Measurements from ENCODE around the gene ZHX3.

ZHX3 gene

DNA sequence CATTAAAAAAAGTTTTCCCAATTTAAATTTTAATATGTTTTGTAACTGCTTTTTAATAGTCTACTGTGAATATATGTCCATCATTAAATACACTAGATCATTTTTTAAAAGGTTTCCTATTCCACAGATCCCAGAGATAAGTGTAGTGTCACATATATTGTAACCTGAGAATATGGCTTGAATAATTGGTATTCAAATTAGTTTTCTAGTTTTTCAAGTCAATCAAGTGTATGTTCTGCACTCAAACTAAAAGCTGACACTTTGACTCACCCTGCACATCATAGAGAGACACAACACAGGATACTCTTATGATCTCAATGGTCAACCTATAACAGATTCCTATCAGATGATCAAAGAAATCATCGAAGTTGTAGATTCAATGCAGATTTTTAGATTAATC, 49.1 kb downstream of the ZHX3 start:
- TF ChIP-seq, protein P1, sequence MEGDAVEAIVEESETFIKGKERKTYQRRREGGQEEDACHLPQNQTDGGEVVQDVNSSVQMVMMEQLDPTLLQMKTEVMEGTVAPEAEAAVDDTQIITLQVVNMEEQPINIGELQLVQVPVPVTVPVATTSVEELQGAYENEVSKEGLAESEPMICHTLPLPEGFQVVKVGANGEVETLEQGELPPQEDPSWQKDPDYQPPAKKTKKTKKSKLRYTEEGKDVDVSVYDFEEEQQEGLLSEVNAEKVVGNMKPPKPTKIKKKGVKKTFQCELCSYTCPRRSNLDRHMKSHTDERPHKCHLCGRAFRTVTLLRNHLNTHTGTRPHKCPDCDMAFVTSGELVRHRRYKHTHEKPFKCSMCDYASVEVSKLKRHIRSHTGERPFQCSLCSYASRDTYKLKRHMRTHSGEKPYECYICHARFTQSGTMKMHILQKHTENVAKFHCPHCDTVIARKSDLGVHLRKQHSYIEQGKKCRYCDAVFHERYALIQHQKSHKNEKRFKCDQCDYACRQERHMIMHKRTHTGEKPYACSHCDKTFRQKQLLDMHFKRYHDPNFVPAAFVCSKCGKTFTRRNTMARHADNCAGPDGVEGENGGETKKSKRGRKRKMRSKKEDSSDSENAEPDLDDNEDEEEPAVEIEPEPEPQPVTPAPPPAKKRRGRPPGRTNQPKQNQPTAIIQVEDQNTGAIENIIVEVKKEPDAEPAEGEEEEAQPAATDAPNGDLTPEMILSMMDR (conservative IDR thresholded peaks at IDR 0.05; ENCODE audit: low read length): no peak
- DNase-seq (ENCODE audit: low read depth): no peak

DNA sequence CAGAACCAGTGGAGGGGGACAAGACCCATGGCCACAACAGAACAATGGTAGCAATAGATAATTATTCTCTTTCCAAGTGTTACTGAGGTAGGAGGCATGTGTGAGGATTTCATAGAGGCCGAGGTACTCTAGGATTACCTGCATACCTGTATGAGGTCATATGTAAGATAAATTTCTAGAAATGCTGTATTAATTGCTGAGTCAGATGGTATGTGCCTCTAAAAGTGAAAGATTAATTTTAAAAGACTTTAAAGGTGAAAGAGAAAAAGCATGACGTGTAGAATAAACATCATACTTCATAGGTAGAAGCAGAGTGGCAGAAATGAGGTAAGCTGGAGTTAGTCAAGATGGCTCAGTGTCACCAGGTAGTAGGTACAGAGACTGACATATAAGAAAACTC, 51.6 kb downstream of the ZHX3 start:
- TF ChIP-seq, protein P1 (conservative IDR thresholded peaks at IDR 0.05; ENCODE audit: low read length): no peak
- H3K4me3 ChIP-seq (ENCODE audit: low read length): no peak overlapping the region
- DNase-seq (ENCODE audit: low read depth): no peak

More for the DNA sequence above, 49.1 kb downstream of the ZHX3 start:
- H3K4me3 ChIP-seq (ENCODE audit: low read length): no peak overlapping the region

DNA sequence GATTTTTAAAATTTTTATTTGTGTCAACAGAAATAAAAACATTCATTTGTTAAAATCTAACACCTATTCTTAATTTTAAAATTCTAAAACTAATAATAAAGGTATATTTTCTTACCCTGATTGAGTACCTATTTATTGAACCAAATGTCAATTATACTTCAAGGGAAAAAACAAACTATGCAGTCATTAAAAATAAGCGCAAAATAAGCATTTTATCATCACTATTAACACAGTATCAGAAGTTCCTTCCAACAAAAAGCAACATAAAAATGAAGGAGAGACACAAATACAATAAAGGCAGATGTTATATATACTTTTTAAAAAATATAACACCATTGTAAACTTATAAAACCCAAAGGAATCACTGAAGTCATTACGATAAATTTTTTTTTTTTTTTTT, 52.7 kb downstream of the ZHX3 start:
- H3K4me3 ChIP-seq (ENCODE audit: low read length): no peak overlapping the region
- no peak for DNase-seq (ENCODE audit: low read depth)
- TF ChIP-seq, protein P1 (conservative IDR thresholded peaks at IDR 0.05; ENCODE audit: low read length): no peak

DNA sequence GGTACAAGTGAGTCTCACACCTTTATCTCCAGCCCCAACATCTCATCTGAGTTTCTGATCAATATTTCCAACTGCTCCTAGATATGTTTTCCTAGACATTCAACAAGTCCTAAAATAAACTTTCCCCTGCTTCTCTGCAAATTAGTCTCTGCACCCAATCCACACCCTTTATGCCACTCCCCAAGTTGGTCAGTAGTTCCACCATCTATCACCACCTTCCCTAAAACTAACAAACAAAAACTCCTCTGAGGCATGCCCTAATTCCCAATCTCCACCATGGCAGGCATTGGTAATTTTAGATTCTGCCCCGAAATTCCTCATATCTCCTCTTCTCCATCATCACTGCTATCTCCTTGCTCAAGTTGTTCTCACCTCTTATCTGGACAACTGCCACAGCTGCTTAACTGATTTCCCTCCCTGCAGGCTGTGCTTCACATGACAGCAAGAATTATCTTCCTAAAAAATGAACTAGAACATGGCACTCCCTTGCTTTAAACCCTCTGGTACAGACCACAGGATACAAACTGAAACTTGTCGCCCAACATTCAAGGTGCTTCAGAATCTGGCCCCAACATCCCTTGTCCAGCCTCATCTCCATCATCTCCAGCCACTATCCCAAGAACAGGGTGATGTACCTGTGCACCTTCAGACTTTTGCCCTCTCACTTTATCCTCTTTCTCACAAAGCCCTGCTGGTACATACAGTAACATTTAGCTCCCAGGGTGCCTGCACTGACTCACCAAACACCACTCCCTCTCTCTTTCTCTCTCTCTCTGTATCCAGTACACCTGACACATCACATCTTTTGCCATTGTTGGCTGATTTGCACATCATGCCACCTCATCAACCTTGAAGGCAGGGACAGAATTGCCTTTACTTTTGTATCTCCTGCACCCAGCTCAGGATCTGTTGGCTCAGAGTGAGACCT, 55.5 kb downstream of the ZHX3 start:
- TF ChIP-seq, protein P1 (conservative IDR thresholded peaks at IDR 0.05; ENCODE audit: low read length): no peak
- DNase-seq (ENCODE audit: low read depth): no peak
- H3K4me3 ChIP-seq (ENCODE audit: low read length): no peak overlapping the region

DNA sequence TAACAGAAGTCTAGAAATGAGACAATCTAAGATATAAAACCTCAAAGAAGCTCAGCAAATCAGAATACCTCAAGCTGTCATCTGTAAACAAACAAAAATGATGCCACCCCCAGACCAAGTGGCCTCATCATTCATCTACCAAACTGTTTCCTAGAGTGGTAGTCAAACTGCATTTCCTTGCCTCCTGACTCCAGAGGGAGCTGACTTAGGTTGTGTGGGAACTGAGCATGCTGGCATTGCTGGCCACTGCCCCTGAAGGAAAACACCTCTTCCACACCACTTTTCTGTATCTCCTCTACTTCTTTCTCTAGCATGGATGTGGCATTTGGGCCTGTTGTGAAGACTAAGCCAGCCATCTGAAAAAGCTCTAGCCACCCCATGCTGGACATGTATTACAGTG, 56.3 kb downstream of the ZHX3 start:
- TF ChIP-seq, protein P1 (conservative IDR thresholded peaks at IDR 0.05; ENCODE audit: low read length): no peak
- no peak for DNase-seq (ENCODE audit: low read depth)
- H3K4me3 ChIP-seq (ENCODE audit: low read length): no peak overlapping the region

DNA sequence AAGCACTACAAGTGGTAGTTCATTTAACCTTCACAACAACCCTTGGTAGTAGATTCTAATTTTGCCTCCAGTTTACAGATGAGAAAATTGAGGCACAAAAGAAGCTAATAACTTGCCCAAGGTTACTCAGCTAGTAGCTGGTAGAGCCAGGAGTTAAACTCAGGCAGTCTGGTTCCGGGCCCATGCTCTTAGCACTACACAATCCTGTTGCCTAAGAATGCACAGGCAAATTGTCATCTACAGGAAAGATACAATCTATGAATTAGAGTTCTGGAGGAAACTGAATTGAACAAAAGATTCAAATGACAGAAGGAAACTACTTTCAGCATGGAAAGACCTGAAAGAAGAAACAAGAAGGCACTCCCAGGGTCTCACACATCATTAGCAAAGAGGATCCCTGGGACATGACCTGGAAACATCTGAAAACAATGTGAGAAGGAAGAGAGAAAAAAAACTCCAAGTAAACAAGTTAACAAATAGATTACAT, 56.8 kb downstream of the ZHX3 start:
- no peak overlapping the region for H3K4me3 ChIP-seq (ENCODE audit: low read length)
- no peak for DNase-seq (ENCODE audit: low read depth)
- TF ChIP-seq, protein P1 (conservative IDR thresholded peaks at IDR 0.05; ENCODE audit: low read length): no peak

DNA sequence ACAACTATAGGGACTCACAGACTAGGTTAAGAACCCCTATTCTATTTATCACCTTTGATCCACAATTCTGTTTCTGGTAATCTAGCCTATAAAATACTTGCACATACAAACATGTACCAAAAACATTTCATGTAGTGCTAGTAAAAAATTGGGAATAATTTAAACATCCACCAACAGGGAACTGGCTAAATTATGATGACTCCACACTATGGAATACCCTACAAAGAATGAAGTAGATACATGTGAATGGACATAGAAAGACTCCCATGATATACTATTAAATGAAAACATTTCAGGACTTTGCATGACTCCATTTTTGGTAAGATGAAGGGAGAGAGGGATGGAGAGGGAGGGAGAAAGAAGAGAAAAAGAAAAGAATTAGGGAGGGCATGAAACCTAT, 58.2 kb downstream of the ZHX3 start:
- DNase-seq (ENCODE audit: low read depth): no peak
- no peak overlapping the region for H3K4me3 ChIP-seq (ENCODE audit: low read length)
- TF ChIP-seq, protein P1 (conservative IDR thresholded peaks at IDR 0.05; ENCODE audit: low read length): no peak

Data from AG10803 (cell line).